Activated T-helper 1 cell treated with anti-CD3 and anti-CD28 coated beads, Interleukin-12 subunit alpha, Interleukin-12 subunit beta, Interleukin-2, Interleukin-4 antibody, amounts not matched to agents 30 ng/mL and 10 ng/mL and 1 ng/mL, durations not matched to agents 14 hours and 24 hours and 36 hours (primary cell): ENCODE measurements around the gene ADAM17. TPM values are rescaled to one million over a fixed set of nuclear protein-coding genes. Genes with fewer than 3 reads are reported as not detected.
A peak's percentile ranks its signal among the peaks of the same experiment; 100 is the strongest.
"Not testable (repeated sequence)": the region's sequence is repeated elsewhere in the genome, so short reads cannot be mapped to it uniquely, and the experiment has no call there.

Experiments used
- DNase-seq: peaks from one replicate; pipeline ENCODE4 v3.0.0; 2021; ENCODE audit warnings: low spot score
- H3K27ac Mint-ChIP-seq: one replicate; pipeline ENCODE4 v1.8.0; 2021; ENCODE audit warnings: mild to moderate bottlenecking, mixed read lengths
- H3K27me3 Mint-ChIP-seq: one replicate; pipeline ENCODE4 v1.8.0; 2022; ENCODE audit warnings: mild to moderate bottlenecking, moderate library complexity, mixed read lengths; ENCODE audit not compliant: insufficient read depth
- H3K36me3 Mint-ChIP-seq: one replicate; pipeline ENCODE4 v1.8.0; 2021; ENCODE audit warnings: low read depth, mixed read lengths
- H3K4me1 Mint-ChIP-seq: one replicate; pipeline ENCODE4 v1.8.0; 2021; ENCODE audit warnings: low read depth, mixed read lengths
- H3K4me3 Mint-ChIP-seq: one replicate; pipeline ENCODE4 v1.8.0; 2021; ENCODE audit warnings: mild to moderate bottlenecking, moderate library complexity, mixed read lengths
- H3K9me3 Mint-ChIP-seq: one replicate; pipeline ENCODE4 v1.8.0; 2021; ENCODE audit warnings: mixed read lengths
- intact Hi-C: fragments of 100-400 bp; cut with micrococcal nuclease; formaldehyde crosslinking; loops from one replicate; pipeline ENCODE4 v1.15.1; 2024
- total RNA-seq: library from RNA; stranded (reverse); gene quantifications from 2 replicates; pipeline ENCODE4 v1.2.3, GENCODE V29; 2022

The ADAM17 gene
- total RNA-seq, 1 donor from 2014 or later: 30.4 TPM

DNA sequence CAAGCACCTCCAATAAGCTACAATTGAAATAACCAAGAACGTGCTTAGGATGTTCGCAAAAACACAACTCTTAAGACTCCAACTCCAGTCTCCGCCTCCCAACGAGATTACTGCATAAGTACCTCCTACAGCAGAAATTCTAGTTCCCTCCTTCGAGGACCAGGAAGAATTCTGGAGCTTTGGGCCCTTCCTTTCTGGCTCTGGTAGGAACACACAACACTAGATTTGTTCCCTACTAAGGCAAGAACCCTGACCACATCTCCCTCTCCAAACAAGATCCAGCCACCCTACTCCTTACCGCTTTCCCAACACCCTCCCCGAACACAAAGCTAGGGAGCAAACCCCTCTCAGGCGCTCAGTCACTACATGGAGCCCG, 721 bp downstream of the ADAM17 start:
- H3K36me3 Mint-ChIP-seq: peaks cover 8% of the 10 kb centered on the region
- intact Hi-C loops: loop anchor here (1.0 to 10.0 kb wide), 8 partner anchors 66 to 890 kb away; partner anchors contain the start of genes CPSF3, IAH1, ITGB1BP1 and KLF11
- peak overlapping the region; percentile 99 for H3K4me3 Mint-ChIP-seq
- peak; percentile 26 for DNase-seq
- peak overlapping the region; percentile 98 for H3K27ac Mint-ChIP-seq
- H3K27me3 Mint-ChIP-seq: no peaks in the 10 kb centered on the region
- H3K9me3 Mint-ChIP-seq: no peaks in the 10 kb centered on the region
- H3K4me1 Mint-ChIP-seq: peaks cover 57% of the 10 kb centered on the region

DNA sequence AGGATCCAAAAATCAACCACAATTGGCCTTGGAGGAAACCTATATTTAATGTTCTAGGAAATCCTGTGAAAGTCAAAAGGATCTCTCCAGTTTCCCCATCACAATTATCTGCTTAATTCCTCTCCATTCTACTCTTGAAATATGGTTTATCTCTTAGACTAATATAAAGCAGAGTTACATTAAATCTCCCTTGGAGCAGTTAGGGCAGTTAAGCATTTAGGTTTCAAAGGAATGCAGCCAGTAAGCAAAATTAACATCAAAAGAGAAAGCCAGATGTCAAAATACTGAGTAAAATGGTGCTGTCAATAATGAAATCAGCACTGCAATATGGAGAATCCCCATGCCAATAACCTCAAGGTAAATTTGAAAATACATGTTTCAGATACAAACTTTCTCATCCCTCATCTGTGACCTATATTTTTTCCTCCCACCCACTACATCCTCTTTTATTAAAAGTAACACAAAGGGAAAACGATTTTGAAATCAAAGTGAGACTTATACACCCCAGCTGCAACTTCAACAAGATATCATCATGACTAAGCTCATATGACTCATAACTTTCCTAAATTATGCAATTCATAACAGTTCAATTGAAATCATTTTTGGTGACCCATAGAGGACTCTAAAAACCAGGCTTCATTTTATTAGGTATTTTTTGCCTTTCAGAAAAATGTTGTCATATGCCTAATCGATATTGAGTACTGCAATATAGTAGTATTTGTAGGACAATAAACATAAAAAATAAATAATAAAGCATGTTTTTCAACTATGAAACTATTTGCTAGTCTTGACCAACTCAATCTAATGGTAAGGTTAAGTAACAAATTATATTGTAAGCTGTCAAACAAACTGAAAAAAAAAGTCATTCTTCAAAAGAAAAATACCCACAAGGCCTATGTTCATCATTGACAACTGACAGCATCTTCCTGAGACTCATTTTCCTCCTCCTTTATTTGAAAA, 3.1 kb downstream of the ADAM17 start:
- peak overlapping the region; percentile 63 for H3K4me3 Mint-ChIP-seq
- H3K9me3 Mint-ChIP-seq: no peaks in the 10 kb centered on the region
- peak overlapping the region; percentile 77 for H3K27ac Mint-ChIP-seq
- intact Hi-C loops: loop anchor here (1.0 to 10.0 kb wide), 10 partner anchors 42 to 892 kb away; partner anchors contain the start of genes KIDINS220, KLF11 and ODC1
- DNase-seq: no peak
- no peaks in the 10 kb centered on the region for H3K27me3 Mint-ChIP-seq
- H3K4me1 Mint-ChIP-seq: peaks cover 62% of the 10 kb centered on the region
- peaks cover 5% of the 10 kb centered on the region for H3K36me3 Mint-ChIP-seq

DNA sequence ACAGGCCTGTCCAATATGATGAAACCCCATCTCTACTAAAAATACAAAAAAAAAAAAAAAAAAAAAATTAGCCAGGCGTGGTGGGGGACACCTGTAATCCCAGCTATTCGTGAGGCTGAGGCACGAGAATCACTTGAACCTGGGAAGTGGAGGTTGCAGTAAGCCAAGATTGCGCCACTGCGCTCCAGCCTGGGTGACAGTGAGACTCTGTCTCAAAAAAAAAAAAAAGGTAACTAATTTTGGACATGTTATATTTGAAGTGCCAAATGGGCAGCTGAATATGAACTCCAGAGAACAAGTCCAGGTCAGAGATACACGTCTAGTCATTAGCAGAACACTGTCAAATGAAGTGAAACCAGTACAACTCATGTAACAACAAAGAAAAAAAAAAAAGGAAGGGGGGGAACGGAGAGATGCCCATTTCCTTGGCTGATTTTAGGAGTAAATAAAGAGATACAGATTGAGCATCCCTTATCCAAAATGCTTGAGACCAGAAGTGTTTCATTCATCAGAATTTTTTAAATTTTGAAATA, 4.7 kb downstream of the ADAM17 start:
- H3K36me3 Mint-ChIP-seq, H3K9me3 Mint-ChIP-seq, H3K4me3 Mint-ChIP-seq, DNase-seq, H3K27ac Mint-ChIP-seq, H3K27me3 Mint-ChIP-seq: not testable (repeated sequence)
- H3K4me1 Mint-ChIP-seq: peaks cover 60% of the 10 kb centered on the region
- intact Hi-C loops: loop anchor here (10.0 kb wide), 2 partner anchors 494 to 894 kb away; partner anchors contain the start of genes KLF11 and ODC1

GRCh38 chr2:9549420-9549819, 6.2 kb downstream of the ADAM17 start:
- no peak for DNase-seq
- H3K4me1 Mint-ChIP-seq: peaks cover 59% of the 10 kb centered on the region
- H3K27ac Mint-ChIP-seq: no peak overlapping the region
- H3K4me3 Mint-ChIP-seq: no peak overlapping the region
- peaks cover 4% of the 10 kb centered on the region for H3K36me3 Mint-ChIP-seq
- H3K27me3 Mint-ChIP-seq: no peaks in the 10 kb centered on the region
- H3K9me3 Mint-ChIP-seq: no peaks in the 10 kb centered on the region
- intact Hi-C loops: no loop called here

DNA sequence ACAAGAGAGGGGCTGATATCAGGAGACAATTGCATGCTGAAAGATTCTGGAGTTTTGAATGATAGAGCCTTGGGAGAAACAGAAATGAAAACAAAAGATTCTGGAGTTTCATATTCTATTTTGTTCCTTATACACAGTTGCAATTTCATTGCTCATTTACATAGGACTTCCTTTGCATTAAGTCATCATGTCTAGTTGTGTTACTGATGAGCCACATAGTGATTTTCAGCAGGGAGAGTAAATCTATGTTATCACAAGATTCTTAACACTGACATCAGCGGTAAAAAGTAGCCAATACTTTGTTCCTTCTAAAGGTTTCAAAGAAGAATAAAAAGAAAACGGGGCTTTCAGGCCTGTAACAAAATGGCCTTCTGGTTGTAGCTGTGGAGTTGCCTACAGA, 7.1 kb downstream of the ADAM17 start:
- no peaks in the 10 kb centered on the region for H3K9me3 Mint-ChIP-seq
- intact Hi-C loops: loop anchor here (1.0 kb wide), 1 partner anchor 107 kb away; no protein-coding TSS in a partner anchor

GRCh38 chr2:9547262-9547991, 8.2 kb downstream of the ADAM17 start:
- Mint-ChIP-seq H3K36me3 (peaks cover 9% of the 10 kb centered on the region), H3K4me1 (peaks cover 56% of the 10 kb centered on the region), H3K4me3 (peak overlapping the region; percentile 1), H3K9me3 (no peaks in the 10 kb centered on the region), H3K27me3 (no peaks in the 10 kb centered on the region), H3K27ac (peak overlapping the region; percentile 15)
- no peak for DNase-seq
- intact Hi-C loops: no loop called here

More for the DNA sequence above, 7.1 kb downstream of the ADAM17 start:
- Mint-ChIP-seq H3K27me3 (no peaks in the 10 kb centered on the region), H3K4me1 (peaks cover 60% of the 10 kb centered on the region), H3K4me3 (peak overlapping the region; percentile 57), H3K27ac (peak overlapping the region; percentile 69), H3K36me3 (peaks cover 4% of the 10 kb centered on the region)
- no peak for DNase-seq

DNA sequence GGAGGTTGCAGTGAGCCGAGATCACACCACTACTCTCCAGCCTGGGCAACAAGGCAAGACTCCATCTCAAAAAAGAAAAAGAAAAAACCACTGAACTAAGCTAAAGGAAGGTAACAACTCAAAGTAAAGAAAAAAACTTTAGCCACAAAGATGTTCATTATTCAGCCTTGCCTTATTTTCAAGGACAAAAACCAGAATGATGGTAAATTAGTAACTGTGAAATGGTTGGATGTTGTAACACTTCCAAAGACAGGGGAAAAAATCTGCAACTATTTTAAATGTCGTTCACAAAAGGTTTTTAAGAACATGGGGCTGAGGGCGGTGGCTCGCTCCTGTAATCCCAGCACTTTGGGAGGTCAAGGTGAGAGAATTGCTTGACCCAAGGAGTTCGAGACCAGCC, 10.1 kb downstream of the ADAM17 start:
- no peaks in the 10 kb centered on the region for H3K9me3 Mint-ChIP-seq
- H3K4me1 Mint-ChIP-seq: peaks cover 43% of the 10 kb centered on the region
- H3K27ac Mint-ChIP-seq: no peak overlapping the region
- H3K4me3 Mint-ChIP-seq: no peak overlapping the region
- DNase-seq: no peak
- H3K36me3 Mint-ChIP-seq: peaks cover 11% of the 10 kb centered on the region
- intact Hi-C loops: no loop called here
- H3K27me3 Mint-ChIP-seq: no peaks in the 10 kb centered on the region

- Mint-ChIP-seq H3K36me3 (peaks cover 16% of the 10 kb centered on the region), H3K4me3 (no peak overlapping the region), H3K4me1 (peaks cover 47% of the 10 kb centered on the region), H3K27me3 (no peaks in the 10 kb centered on the region), H3K9me3 (no peaks in the 10 kb centered on the region), H3K27ac (no peak overlapping the region)
- intact Hi-C loops: no loop called here
- no peak for DNase-seq
Observed at GRCh38 chr2:9543557-9543956, 12.1 kb downstream of the ADAM17 start.

- H3K4me3 Mint-ChIP-seq: no peak overlapping the region
- peaks cover 30% of the 10 kb centered on the region for H3K4me1 Mint-ChIP-seq
- H3K27ac Mint-ChIP-seq: no peak overlapping the region
- no peaks in the 10 kb centered on the region for H3K27me3 Mint-ChIP-seq
- no peak for DNase-seq
- H3K36me3 Mint-ChIP-seq: peaks cover 30% of the 10 kb centered on the region
- no peaks in the 10 kb centered on the region for H3K9me3 Mint-ChIP-seq
- intact Hi-C loops: no loop called here
Observed at GRCh38 chr2:9539531-9539930, 16.1 kb downstream of the ADAM17 start.

- H3K9me3 Mint-ChIP-seq: no peaks in the 10 kb centered on the region
- intact Hi-C loops: no loop called here
- H3K27me3 Mint-ChIP-seq: no peaks in the 10 kb centered on the region
- no peak overlapping the region for H3K4me3 Mint-ChIP-seq
- DNase-seq: no peak
- H3K27ac Mint-ChIP-seq: no peak overlapping the region
- peaks cover 26% of the 10 kb centered on the region for H3K36me3 Mint-ChIP-seq
- H3K4me1 Mint-ChIP-seq: peaks cover 23% of the 10 kb centered on the region
Observed at GRCh38 chr2:9538000-9538507, 17.6 kb downstream of the ADAM17 start.

DNA sequence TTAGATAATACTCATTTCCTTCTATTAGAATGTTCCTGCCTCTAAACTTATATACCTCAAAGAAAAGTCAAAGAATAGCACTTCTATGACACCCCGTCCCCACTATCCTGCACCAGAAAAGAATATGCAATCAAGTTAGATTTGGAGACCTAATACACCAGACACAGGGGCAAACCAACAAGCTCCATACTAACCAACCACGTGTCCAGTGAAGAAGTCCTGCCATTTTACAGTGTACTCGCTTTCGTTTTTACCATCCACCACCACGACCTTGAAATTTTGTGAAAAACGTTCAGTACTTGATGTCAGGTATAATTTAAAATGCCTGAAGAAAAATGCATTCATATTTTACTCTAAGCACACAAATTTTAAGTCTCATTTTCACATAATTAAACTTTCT, 19.1 kb downstream of the ADAM17 start:
- intact Hi-C loops: no loop called here
- H3K27me3 Mint-ChIP-seq: no peaks in the 10 kb centered on the region
- DNase-seq: no peak
- peaks cover 21% of the 10 kb centered on the region for H3K4me1 Mint-ChIP-seq
- no peak overlapping the region for H3K4me3 Mint-ChIP-seq
- H3K27ac Mint-ChIP-seq: no peak overlapping the region
- no peaks in the 10 kb centered on the region for H3K9me3 Mint-ChIP-seq
- peaks cover 26% of the 10 kb centered on the region for H3K36me3 Mint-ChIP-seq

DNA sequence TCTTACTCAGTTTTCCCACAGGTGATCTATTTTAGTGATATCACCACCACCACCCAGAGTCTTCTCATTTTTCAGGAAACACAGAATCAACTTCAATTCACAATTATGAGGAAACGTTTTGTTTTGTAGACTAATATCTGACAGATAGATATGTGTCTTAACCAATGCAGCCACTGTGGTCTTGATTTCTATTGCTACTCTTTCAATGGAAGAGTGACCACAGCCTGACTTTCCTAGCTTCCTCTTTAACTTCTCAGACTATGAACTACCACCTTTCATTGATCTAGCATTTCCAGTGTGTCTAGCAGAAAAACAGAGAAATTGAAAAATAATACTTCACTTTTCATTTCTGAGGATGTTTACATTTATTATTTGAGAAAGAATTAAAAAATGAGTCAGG, 20.5 kb downstream of the ADAM17 start:
- Mint-ChIP-seq H3K9me3 (no peaks in the 10 kb centered on the region), H3K27ac (no peak overlapping the region), H3K4me3 (no peak overlapping the region), H3K27me3 (no peaks in the 10 kb centered on the region), H3K36me3 (peaks cover 27% of the 10 kb centered on the region), H3K4me1 (peaks cover 21% of the 10 kb centered on the region)
- intact Hi-C loops: no loop called here
- DNase-seq: no peak
